ENCODE results near the gene CEBPA.
"Not testable (repeated sequence)": the region's sequence is repeated elsewhere in the genome, so short reads cannot be mapped to it uniquely, and the experiment has no call there.

DNA sequence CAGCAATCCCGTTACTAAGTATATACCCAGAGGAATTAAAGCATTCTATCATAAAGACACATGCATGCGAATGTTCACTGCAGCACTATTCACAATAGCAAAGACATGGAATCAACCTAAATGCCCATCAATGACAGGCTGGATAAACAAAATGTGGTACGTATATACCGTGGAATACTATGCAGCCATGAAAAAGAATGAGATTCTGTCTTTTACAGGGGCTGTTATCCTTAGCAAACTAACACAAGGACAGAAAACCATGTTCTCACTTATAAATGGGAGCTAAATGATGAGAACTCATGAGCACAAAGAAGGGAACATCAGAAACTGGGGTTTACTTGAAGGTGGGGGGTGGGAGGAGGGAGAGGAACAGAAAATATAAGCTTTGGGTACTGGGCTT is 10.5 kb upstream of the CEBPA start:
- TF ChIP-seq, protein P1, sequence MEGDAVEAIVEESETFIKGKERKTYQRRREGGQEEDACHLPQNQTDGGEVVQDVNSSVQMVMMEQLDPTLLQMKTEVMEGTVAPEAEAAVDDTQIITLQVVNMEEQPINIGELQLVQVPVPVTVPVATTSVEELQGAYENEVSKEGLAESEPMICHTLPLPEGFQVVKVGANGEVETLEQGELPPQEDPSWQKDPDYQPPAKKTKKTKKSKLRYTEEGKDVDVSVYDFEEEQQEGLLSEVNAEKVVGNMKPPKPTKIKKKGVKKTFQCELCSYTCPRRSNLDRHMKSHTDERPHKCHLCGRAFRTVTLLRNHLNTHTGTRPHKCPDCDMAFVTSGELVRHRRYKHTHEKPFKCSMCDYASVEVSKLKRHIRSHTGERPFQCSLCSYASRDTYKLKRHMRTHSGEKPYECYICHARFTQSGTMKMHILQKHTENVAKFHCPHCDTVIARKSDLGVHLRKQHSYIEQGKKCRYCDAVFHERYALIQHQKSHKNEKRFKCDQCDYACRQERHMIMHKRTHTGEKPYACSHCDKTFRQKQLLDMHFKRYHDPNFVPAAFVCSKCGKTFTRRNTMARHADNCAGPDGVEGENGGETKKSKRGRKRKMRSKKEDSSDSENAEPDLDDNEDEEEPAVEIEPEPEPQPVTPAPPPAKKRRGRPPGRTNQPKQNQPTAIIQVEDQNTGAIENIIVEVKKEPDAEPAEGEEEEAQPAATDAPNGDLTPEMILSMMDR (IDR thresholded peaks at IDR 0.05): not testable (repeated sequence)
- not testable (repeated sequence) for TF ChIP-seq POLR2A (IDR thresholded peaks at IDR 0.05)
